Measurements from ENCODE around the gene IPO8.

Gene IPO8

DNA sequence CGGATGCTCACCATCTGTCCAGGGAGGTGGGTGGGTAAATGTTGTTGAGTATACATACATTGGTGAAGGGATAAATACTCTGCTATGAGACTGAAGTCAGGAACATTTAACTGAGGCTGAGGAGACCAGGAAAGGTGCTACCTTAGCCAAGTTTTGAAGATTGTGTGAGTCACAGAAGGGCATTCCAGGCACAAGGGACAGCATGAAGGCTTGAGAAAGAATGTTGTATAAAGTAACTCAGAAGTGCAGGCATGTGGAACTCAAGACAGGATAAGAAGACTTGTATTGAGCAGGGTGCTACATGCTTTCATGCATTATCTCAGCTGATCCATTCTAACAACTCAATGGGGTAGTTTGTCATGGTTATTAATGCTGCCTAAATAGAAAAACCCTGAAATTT is 112.7 kb downstream of the IPO8 start:
- Histone ChIP-seq H3K27me3 (ENCODE audit: control insufficient read depth in 1 of 2, insufficient read depth in 2 of 2, low read length in 2 of 2) (no peaks in the 10 kb centered on the region), H3K36me3 (ENCODE audit: control insufficient read depth in 2 of 2, insufficient read depth in 2 of 2, low read length in 2 of 2) (peaks cover 0 to 3% of the 10 kb centered on the region in 2 donors), H3K27ac (ENCODE audit: low read length) (no peak overlapping the region), H3K9ac (ENCODE audit: low read length in 2 of 2) (no peak overlapping the region), H3K9me3 (ENCODE audit: control insufficient read depth in 2 of 2, low read length in 2 of 2) (peaks cover 0 to 4% of the 10 kb centered on the region in 2 donors), H3K4me3 (ENCODE audit: low read length in 2 of 2) (no peak overlapping the region), H3K4me1 (ENCODE audit: control insufficient read depth, insufficient read depth, low read length) (peaks cover 9% of the 10 kb centered on the region)

DNA sequence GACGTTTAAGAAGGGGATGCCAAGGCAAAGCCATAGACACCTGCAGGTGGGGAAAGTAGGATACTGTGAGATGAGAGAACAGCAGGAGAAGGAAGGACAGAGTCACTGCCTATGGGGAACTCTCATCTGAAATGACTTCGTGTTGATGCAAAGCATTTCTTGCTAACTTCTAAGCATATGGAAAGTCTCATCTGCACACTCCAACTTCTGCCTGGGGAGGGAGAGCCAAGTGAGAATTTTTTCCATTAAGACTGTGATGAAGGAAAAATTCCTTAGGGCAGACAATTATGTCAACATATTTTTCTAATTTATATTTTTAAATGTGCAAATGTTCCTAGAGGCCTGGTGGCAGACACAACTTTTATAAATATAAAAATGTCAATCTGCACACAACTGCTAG is 115.3 kb downstream of the IPO8 start:
- Histone ChIP-seq H3K9ac (ENCODE audit: low read length in 2 of 2) (no peak overlapping the region), H3K4me1 (ENCODE audit: control insufficient read depth, insufficient read depth, low read length) (peaks cover 9% of the 10 kb centered on the region), H3K36me3 (ENCODE audit: control insufficient read depth in 2 of 2, insufficient read depth in 2 of 2, low read length in 2 of 2) (peaks cover 0 to 3% of the 10 kb centered on the region in 2 donors), H3K27me3 (ENCODE audit: control insufficient read depth in 1 of 2, insufficient read depth in 2 of 2, low read length in 2 of 2) (no peaks in the 10 kb centered on the region), H3K9me3 (ENCODE audit: control insufficient read depth in 2 of 2, low read length in 2 of 2) (peaks cover 0 to 4% of the 10 kb centered on the region in 2 donors), H3K27ac (ENCODE audit: low read length) (no peak overlapping the region), H3K4me3 (ENCODE audit: low read length in 2 of 2) (no peak overlapping the region)
